Measurements from ENCODE around the gene IL12RB1. TPM values are rescaled to one million over a fixed set of nuclear protein-coding genes. Genes with fewer than 3 reads are reported as not detected.

IL12RB1 gene
- total and polyA plus RNA-seq, 12 donors: 0.28 to 7.4 (median 1.8) TPM; not detected in 1

DNA sequence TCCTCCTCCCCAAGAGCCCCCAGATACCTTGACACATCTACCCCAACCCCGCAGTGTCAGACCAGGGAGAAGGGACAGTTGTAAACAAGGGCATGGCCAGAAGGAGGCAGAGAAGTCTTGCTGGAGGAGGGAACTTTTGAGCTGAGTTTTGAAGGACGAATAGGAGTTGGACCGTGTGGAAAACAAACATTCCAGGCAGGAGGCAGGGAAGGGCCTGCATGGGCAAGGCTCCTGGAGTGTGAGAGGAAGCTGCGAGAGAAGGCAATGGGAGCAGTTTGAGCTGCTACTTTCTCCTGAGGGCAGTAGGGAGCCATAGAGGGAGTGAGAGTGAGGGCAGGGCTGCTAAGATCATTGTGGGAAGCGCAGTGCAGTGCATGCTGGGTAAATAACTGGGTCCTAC is 23.3 kb downstream of the IL12RB1 start:
- H3K4me1 ChIP-seq (replicated peaks in 1 of 2): peaks cover 0 to 3% of the 10 kb centered on the region in 2 donors
- no peaks in the 10 kb centered on the region for H3K9me3 ChIP-seq (replicated peaks in 1 of 3)
- no peaks in the 10 kb centered on the region for H3K36me3 ChIP-seq (replicated peaks in 1 of 2)
- H3K27me3 ChIP-seq: no peaks in the 10 kb centered on the region
- TF ChIP-seq CTCF (IDR thresholded peaks at IDR 0.05) (no peak), POLR2A (IDR thresholded peaks at IDR 0.05) (no peak)
- no peak overlapping the region for H3K27ac ChIP-seq
- intact Hi-C loops (cut with DNase I): loop anchor here in 1 of 2 donors (10.0 kb wide), 1 partner anchor 119 kb away; no protein-coding TSS in a partner anchor
- no peak for DNase-seq
- WGBS, 4 donors: 62 to 80% (median 73%) methylated on average over 5 of the region's 5 CpGs
- no peak overlapping the region for H3K4me3 ChIP-seq

DNA sequence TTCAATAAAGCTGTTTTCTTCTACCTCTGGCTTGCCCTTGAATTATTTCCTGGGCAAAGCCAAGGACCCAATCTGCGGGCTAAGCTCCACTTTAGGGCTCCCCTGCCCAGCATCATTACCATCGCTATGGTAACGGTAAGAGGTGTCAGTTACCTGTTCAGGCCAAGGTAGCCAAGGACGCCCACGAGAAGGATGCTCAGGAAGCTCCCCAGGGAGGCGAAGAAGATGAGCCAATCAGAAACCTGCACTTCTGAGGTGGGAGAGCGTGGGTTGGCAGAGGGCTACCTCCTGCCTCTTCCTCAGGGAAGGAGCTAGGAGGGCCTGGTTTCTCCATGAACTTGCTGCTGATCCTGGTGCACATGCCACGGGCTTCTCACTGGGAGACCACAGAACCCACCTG is 24.7 kb downstream of the IL12RB1 start:
- intact Hi-C loops (cut with DNase I): loop anchor here in 1 of 2 donors (10.0 kb wide), 1 partner anchor 117 kb away; no protein-coding TSS in a partner anchor
- H3K27ac ChIP-seq: no peak overlapping the region
- no peaks in the 10 kb centered on the region for H3K27me3 ChIP-seq
- no peak for DNase-seq
- H3K4me1 ChIP-seq (replicated peaks in 1 of 2): peaks cover 6 to 12% of the 10 kb centered on the region in 2 donors
- no peaks in the 10 kb centered on the region for H3K36me3 ChIP-seq (replicated peaks in 1 of 2)
- TF ChIP-seq CTCF (IDR thresholded peaks at IDR 0.05) (no peak), POLR2A (IDR thresholded peaks at IDR 0.05) (no peak)
- no peak overlapping the region for H3K4me3 ChIP-seq
- H3K9me3 ChIP-seq (replicated peaks in 1 of 3): no peaks in the 10 kb centered on the region
- WGBS, 4 donors: 0 to 54% (median 47%) methylated on average over 1 to 8 of the region's 8 CpGs

DNA sequence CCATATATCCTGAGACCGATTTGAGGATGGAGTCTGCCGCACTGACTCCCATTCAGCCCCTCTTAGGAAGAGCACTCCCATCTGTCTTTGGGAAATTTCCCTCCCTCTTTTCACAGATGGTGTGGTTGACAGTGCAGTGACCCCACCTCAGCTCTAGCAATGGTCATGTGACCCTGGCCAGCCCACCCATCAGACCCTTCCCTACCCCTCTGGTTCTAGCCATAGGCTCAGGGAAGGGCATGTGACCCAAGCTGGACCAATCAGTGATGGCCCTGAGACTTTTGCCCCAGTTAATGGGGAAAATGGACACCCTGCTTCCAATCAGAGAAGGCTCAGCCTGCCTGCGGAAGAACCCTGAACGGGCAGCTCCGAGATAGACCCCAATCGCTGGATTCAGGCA is 26.3 kb downstream of the IL12RB1 start:
- WGBS, 4 donors: 80 to 88% (median 83%) methylated on average over 6 of the region's 6 CpGs
- TF ChIP-seq CTCF (IDR thresholded peaks at IDR 0.05): no peak
- no peak for TF ChIP-seq POLR2A (IDR thresholded peaks at IDR 0.05)
- no peak overlapping the region for H3K4me3 ChIP-seq
- no peak for DNase-seq
- no peaks in the 10 kb centered on the region for H3K9me3 ChIP-seq (replicated peaks in 1 of 3)
- H3K27ac ChIP-seq: no peak overlapping the region
- no peaks in the 10 kb centered on the region for H3K27me3 ChIP-seq
- intact Hi-C loops (cut with DNase I): loop anchor here in 1 of 2 donors (10.0 kb wide), 1 partner anchor 116 kb away; no protein-coding TSS in a partner anchor
- H3K36me3 ChIP-seq (replicated peaks in 1 of 2): no peaks in the 10 kb centered on the region
- H3K4me1 ChIP-seq (replicated peaks in 1 of 2): peaks cover 6 to 12% of the 10 kb centered on the region in 2 donors

GRCh38 chr19:18059902-18060301 is 26.8 kb downstream of the IL12RB1 start:
- no peaks in the 10 kb centered on the region for H3K9me3 ChIP-seq (replicated peaks in 1 of 3)
- intact Hi-C loops (cut with DNase I): loop anchor here (2.0 to 10.0 kb wide), 2 partner anchors 53 to 115 kb away; no protein-coding TSS in a partner anchor
- H3K4me3 ChIP-seq: no peak overlapping the region
- no peaks in the 10 kb centered on the region for H3K27me3 ChIP-seq
- 73 to 91% (median 76%) methylated on average over 3 to 5 of the region's 5 CpGs for WGBS, 4 donors
- DNase-seq: no peak
- no peaks in the 10 kb centered on the region for H3K36me3 ChIP-seq (replicated peaks in 1 of 2)
- H3K4me1 ChIP-seq (replicated peaks in 1 of 2): peaks cover 6 to 12% of the 10 kb centered on the region in 2 donors
- TF ChIP-seq POLR2A (IDR thresholded peaks at IDR 0.05): no peak
- H3K27ac ChIP-seq: no peak overlapping the region

DNA sequence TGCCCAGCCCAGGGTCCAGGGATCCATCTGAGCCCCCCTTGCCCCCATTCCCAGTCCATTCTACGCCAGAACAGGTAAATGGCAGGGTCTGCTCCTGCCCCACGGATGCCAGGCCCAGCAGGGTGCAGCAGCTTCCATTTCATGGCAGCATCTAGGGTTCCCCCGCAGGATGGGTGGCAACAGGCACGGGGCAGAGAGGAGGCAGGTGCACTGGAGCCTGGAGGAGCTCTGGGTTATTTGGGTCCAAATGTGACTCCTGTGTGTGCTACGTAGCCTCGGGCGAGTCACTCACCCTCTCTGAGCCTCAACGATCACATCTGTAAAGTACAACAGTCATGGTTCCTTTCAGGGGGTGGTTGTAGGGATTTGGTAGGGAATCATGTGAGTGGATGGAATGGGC is 27.4 kb downstream of the IL12RB1 start:
- no peak for TF ChIP-seq CTCF (IDR thresholded peaks at IDR 0.05)
- no peak for TF ChIP-seq POLR2A (IDR thresholded peaks at IDR 0.05)
- no peaks in the 10 kb centered on the region for H3K27me3 ChIP-seq
- WGBS, 4 donors: 54 to 69% (median 61%) methylated on average over 5 to 8 of the region's 8 CpGs
- no peaks in the 10 kb centered on the region for H3K9me3 ChIP-seq (replicated peaks in 1 of 3)
- no peak for DNase-seq
- no peak overlapping the region for H3K27ac ChIP-seq
- intact Hi-C loops (cut with DNase I): loop anchor here in 1 of 2 donors (2.0 kb wide), 1 partner anchor 52 kb away; no protein-coding TSS in a partner anchor
- H3K4me3 ChIP-seq: no peak overlapping the region
- no peaks in the 10 kb centered on the region for H3K36me3 ChIP-seq (replicated peaks in 1 of 2)
- peaks cover 6 to 12% of the 10 kb centered on the region in 2 donors for H3K4me1 ChIP-seq (replicated peaks in 1 of 2)

Measured in adrenal gland (tissue), 12 donors.